ENCODE measurements around the gene SPATS2L.

Gene SPATS2L

GRCh38 chr2:200414367-200414766 lies 107.9 kb downstream of the SPATS2L start:
- Histone ChIP-seq H3K4me1 (ENCODE audit: insufficient read depth, low read length, poor library complexity, severe bottlenecking) (no peaks in the 10 kb centered on the region), H3K27me3 (ENCODE audit: insufficient read depth, low read length, poor library complexity, severe bottlenecking) (no peaks in the 10 kb centered on the region), H3K9ac (ENCODE audit: low read depth, low read length, poor library complexity, severe bottlenecking) (no peak overlapping the region), H3K36me3 (ENCODE audit: insufficient read depth, low read length) (no peaks in the 10 kb centered on the region), H3K4me3 (ENCODE audit: low read length, poor library complexity, severe bottlenecking) (no peak overlapping the region), H3K9me3 (ENCODE audit: insufficient read depth, low read depth, low read length) (no peaks in the 10 kb centered on the region), H3F3A (ENCODE audit: low read depth) (no peaks in the 10 kb centered on the region), H3K79me2 (ENCODE audit: insufficient read depth, low read length) (no peaks in the 10 kb centered on the region), H4K20me1 (ENCODE audit: insufficient read depth, low read length, poor library complexity, severe bottlenecking) (no peaks in the 10 kb centered on the region), H3K9me2 (replicated peaks; ENCODE audit: low read depth, low read length) (no peaks in the 10 kb centered on the region), H3K4me2 (ENCODE audit: low read depth, low read length, poor library complexity, severe bottlenecking) (no peak overlapping the region), H2AFZ (ENCODE audit: low read length) (no peak overlapping the region)
- TF ChIP-seq EZH2phosphoT487 (IDR thresholded peaks at IDR 0.05; ENCODE audit: borderline replicate concordance) (no peak), CTCF (conservative IDR thresholded peaks at IDR 0.05; ENCODE audit: low read length) (no peak)

GRCh38 chr2:200415455-200415854 lies 109.0 kb downstream of the SPATS2L start:
- Histone ChIP-seq H3K9me3 (ENCODE audit: insufficient read depth, low read depth, low read length) (no peaks in the 10 kb centered on the region), H3K79me2 (ENCODE audit: insufficient read depth, low read length) (no peaks in the 10 kb centered on the region), H4K20me1 (ENCODE audit: insufficient read depth, low read length, poor library complexity, severe bottlenecking) (no peaks in the 10 kb centered on the region), H2AFZ (ENCODE audit: low read length) (no peak overlapping the region), H3K4me3 (ENCODE audit: low read length, poor library complexity, severe bottlenecking) (no peak overlapping the region), H3F3A (ENCODE audit: low read depth) (no peaks in the 10 kb centered on the region), H3K9ac (ENCODE audit: low read depth, low read length, poor library complexity, severe bottlenecking) (no peak overlapping the region), H3K4me2 (ENCODE audit: low read depth, low read length, poor library complexity, severe bottlenecking) (no peak overlapping the region), H3K27me3 (ENCODE audit: insufficient read depth, low read length, poor library complexity, severe bottlenecking) (no peaks in the 10 kb centered on the region), H3K36me3 (ENCODE audit: insufficient read depth, low read length) (no peaks in the 10 kb centered on the region), H3K4me1 (ENCODE audit: insufficient read depth, low read length, poor library complexity, severe bottlenecking) (no peaks in the 10 kb centered on the region), H3K9me2 (replicated peaks; ENCODE audit: low read depth, low read length) (no peaks in the 10 kb centered on the region)
- no peak for TF ChIP-seq CTCF (conservative IDR thresholded peaks at IDR 0.05; ENCODE audit: low read length)
- no peak for TF ChIP-seq EZH2phosphoT487 (IDR thresholded peaks at IDR 0.05; ENCODE audit: borderline replicate concordance)

DNA sequence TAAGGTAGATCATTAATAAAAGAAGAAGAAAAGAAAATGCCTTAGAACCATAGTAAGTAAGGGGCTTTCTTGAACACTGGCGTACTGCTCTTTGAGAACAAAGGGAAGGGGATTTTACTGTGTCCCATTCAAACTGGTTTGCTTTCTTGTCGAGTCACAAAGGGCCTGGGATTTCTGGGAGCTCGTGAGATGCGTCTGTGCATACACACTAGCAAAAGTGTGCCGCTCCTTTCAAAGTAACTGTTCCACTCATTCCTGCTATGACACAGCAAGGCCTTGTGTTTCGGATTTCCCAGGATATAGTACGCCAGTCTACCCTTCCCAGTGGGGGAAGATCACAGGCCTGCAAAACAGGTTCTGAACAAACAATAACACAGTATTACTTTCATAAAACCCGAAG lies 110.4 kb downstream of the SPATS2L start:
- Histone ChIP-seq H3K9me2 (replicated peaks; ENCODE audit: low read depth, low read length) (no peaks in the 10 kb centered on the region), H3K4me3 (ENCODE audit: low read length, poor library complexity, severe bottlenecking) (no peak overlapping the region)

More for the DNA sequence above, 110.4 kb downstream of the SPATS2L start:
- H3K36me3 ChIP-seq (ENCODE audit: insufficient read depth, low read length): no peaks in the 10 kb centered on the region
- no peaks in the 10 kb centered on the region for H4K20me1 ChIP-seq (ENCODE audit: insufficient read depth, low read length, poor library complexity, severe bottlenecking)
- no peaks in the 10 kb centered on the region for H3K79me2 ChIP-seq (ENCODE audit: insufficient read depth, low read length)
- H2AFZ ChIP-seq (ENCODE audit: low read length): no peak overlapping the region
- H3K4me1 ChIP-seq (ENCODE audit: insufficient read depth, low read length, poor library complexity, severe bottlenecking): no peaks in the 10 kb centered on the region
- H3K27me3 ChIP-seq (ENCODE audit: insufficient read depth, low read length, poor library complexity, severe bottlenecking): no peaks in the 10 kb centered on the region
- no peak overlapping the region for H3K9ac ChIP-seq (ENCODE audit: low read depth, low read length, poor library complexity, severe bottlenecking)
- no peaks in the 10 kb centered on the region for H3K9me3 ChIP-seq (ENCODE audit: insufficient read depth, low read depth, low read length)
- no peaks in the 10 kb centered on the region for H3F3A ChIP-seq (ENCODE audit: low read depth)
- H3K4me2 ChIP-seq (ENCODE audit: low read depth, low read length, poor library complexity, severe bottlenecking): no peak overlapping the region
- TF ChIP-seq EZH2phosphoT487 (IDR thresholded peaks at IDR 0.05; ENCODE audit: borderline replicate concordance) (no peak), CTCF (conservative IDR thresholded peaks at IDR 0.05; ENCODE audit: low read length) (no peak)

Measured in Loucy (cell line).